Type B pancreatic cell (in vitro differentiated cells): ENCODE data around the gene SP1. TPM values are rescaled to one million over a fixed set of nuclear protein-coding genes. Genes with fewer than 3 reads are reported as not detected.
"Not testable (repeated sequence)": the region's sequence is repeated elsewhere in the genome, so short reads cannot be mapped to it uniquely, and the experiment has no call there.

ENCODE experiments used
- DNase-seq: peaks from one replicate; pipeline ENCODE4 v3.0.0; 2021; ENCODE audit warnings: mixed read lengths; ENCODE audit not compliant: unreplicated experiment; ENCODE audit errors: extremely low spot score
- H3K27ac Mint-ChIP-seq: 2 replicates; pipeline ENCODE4 v1.8.0; 2021; ENCODE audit warnings: mild to moderate bottlenecking, mixed read lengths
- H3K27me3 Mint-ChIP-seq: 2 replicates; pipeline ENCODE4 v1.8.0; 2021; ENCODE audit warnings: mixed read lengths
- H3K36me3 Mint-ChIP-seq: 2 replicates; pipeline ENCODE4 v1.8.0; 2021; ENCODE audit warnings: mixed read lengths
- H3K4me1 Mint-ChIP-seq: one replicate; pipeline ENCODE4 v1.8.0; 2021; ENCODE audit warnings: mixed read lengths; ENCODE audit not compliant: unreplicated experiment
- H3K4me3 Mint-ChIP-seq: 2 replicates; pipeline ENCODE4 v1.8.0; 2021; ENCODE audit warnings: mild to moderate bottlenecking, mixed read lengths
- H3K9me3 Mint-ChIP-seq: 2 replicates; pipeline ENCODE4 v1.8.0; 2021; ENCODE audit warnings: mixed read lengths
- total RNA-seq: library from RNA; stranded (reverse); gene quantifications from 2 replicates; pipeline ENCODE4 v1.2.1, GENCODE V29; 2021; ENCODE audit warnings: low replicate concordance
- TF ChIP-seq, protein P1 (sequence below): fragments of 200-600 bp; sonication (generic); conservative IDR thresholded peaks from 2 replicates; pipeline ENCODE4 v1.5.0; 2021; ENCODE audit warnings: antibody characterized with exemption, mild to moderate bottlenecking

Gene SP1
- total RNA-seq, 1 donor from 2014 or later = 82.9 TPM

DNA sequence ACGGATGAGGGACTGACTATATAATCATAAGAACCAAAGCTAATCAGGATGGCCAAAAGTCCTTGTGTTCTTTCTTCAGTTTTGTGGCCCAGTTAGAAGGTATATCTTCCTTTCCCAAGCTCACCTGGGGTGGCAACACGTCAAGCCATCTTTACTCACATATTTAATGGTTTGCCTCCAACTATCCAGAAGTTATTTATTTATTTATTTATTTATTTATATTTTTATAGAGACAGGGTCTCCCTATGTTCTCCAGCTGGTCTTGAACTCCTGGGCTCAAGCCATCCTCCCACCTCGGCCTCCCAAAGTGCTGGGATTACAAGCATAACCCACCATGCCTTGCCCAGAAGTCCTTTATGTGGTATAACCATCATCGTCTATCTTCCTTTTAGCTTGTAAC is 32.1 kb upstream of the SP1 start:
- no peak for DNase-seq
- TF ChIP-seq, protein P1, sequence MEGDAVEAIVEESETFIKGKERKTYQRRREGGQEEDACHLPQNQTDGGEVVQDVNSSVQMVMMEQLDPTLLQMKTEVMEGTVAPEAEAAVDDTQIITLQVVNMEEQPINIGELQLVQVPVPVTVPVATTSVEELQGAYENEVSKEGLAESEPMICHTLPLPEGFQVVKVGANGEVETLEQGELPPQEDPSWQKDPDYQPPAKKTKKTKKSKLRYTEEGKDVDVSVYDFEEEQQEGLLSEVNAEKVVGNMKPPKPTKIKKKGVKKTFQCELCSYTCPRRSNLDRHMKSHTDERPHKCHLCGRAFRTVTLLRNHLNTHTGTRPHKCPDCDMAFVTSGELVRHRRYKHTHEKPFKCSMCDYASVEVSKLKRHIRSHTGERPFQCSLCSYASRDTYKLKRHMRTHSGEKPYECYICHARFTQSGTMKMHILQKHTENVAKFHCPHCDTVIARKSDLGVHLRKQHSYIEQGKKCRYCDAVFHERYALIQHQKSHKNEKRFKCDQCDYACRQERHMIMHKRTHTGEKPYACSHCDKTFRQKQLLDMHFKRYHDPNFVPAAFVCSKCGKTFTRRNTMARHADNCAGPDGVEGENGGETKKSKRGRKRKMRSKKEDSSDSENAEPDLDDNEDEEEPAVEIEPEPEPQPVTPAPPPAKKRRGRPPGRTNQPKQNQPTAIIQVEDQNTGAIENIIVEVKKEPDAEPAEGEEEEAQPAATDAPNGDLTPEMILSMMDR = no peak
- no peak overlapping the region for H3K27ac Mint-ChIP-seq

DNA sequence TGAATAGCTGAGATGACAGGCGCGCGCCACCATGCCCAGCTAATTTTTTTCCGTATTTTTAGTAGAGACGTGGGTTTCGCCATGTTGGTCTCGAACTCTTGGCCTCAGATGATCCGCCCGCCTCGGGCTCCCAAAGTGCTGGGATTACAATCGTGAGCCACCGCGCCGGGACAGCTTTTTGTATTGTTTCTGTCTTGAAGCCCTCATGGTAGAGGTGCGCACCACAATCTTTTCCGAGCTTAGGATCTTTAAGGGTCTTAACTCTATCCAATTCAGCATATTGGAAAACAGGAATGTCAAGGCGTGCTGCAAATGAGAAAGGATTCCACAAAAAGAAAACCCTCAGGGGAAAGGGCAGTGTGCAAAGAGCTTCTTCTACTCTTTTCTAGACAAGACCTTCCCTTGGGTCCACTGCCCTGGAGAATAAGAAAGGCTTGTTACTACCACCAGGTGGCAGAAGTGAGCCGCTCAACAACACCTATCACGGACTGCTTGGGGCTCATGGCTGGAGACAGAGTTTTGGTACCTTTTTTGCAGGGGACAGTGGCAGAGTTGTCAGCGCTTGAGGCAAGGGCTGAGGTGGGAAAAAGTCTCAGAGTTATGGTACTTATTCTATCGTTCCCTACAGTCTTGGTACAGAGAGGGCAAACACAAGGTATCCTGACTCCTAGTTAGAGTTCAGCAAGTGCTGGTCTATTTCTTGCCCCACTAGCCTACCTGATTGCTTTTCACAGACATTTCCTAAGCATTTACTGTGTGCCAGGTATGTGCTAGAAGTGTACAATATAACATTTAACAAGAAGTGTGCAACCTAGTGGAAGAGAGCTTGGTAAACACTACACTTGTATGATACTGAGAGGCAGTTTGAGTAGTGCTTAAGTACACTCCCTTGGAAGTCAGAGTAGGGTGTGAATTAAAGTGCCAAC is 27.4 kb upstream of the SP1 start:
- Mint-ChIP-seq H3K9me3 (no peaks in the 10 kb centered on the region), H3K4me3 (no peak overlapping the region), H3K4me1 (peaks cover 12% of the 10 kb centered on the region), H3K27ac (peak overlapping the region; percentile 35), H3K27me3 (no peaks in the 10 kb centered on the region), H3K36me3 (no peaks in the 10 kb centered on the region)
- TF ChIP-seq, protein P1 = peak; percentile 96
- DNase-seq = peak; percentile 79

More for the DNA sequence above, 32.1 kb upstream of the SP1 start:
- no peaks in the 10 kb centered on the region for H3K9me3 Mint-ChIP-seq
- peaks cover 9% of the 10 kb centered on the region for H3K27me3 Mint-ChIP-seq
- H3K36me3 Mint-ChIP-seq = no peaks in the 10 kb centered on the region
- no peak overlapping the region for H3K4me3 Mint-ChIP-seq
- peaks cover 6% of the 10 kb centered on the region for H3K4me1 Mint-ChIP-seq

DNA sequence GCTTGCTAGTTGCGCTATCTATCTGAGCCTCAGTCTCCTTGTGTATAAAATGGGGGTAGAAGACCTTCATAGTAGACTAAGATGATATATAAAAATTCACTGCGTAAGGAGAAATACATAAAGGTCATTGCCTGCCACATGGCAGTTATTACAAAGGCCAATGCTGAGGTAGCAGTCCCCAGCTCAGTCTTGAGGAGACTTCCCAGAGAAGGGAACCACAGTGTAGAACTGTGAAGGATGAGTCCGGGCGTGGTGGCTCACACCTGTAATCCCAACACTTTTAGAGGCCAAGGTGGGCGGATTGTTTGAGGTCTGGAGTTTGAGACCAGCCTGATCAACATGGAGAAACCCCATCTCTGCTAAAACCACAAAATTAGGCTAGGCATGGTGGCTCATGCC is 26.7 kb upstream of the SP1 start:
- H3K4me3 Mint-ChIP-seq = no peak overlapping the region
- H3K36me3 Mint-ChIP-seq = no peaks in the 10 kb centered on the region
- no peak overlapping the region for H3K27ac Mint-ChIP-seq
- no peaks in the 10 kb centered on the region for H3K27me3 Mint-ChIP-seq
- TF ChIP-seq, protein P1 = no peak
- no peak for DNase-seq
- H3K9me3 Mint-ChIP-seq = no peaks in the 10 kb centered on the region
- H3K4me1 Mint-ChIP-seq = peaks cover 12% of the 10 kb centered on the region

DNA sequence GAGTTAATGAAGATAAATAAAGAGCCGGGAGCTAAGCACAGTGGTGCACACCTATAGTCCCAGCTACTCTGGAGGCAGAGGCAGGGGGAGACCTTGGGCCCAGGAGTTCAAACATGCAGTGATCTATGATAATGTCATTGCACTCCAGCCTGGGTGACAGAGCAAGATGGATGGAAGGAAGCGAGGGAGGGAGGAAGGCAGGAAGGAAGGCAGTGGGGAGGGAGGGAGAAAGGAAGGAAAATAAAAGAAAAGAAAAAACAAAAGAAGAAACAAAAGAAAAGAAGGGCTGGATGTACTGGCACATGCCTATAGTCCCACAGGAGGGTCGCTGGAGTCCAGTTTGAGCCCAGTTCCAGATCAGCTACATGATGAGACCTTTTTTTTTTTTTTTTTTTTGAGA is 24.9 kb upstream of the SP1 start:
- Mint-ChIP-seq H3K27ac (no peak overlapping the region), H3K27me3 (no peaks in the 10 kb centered on the region), H3K36me3 (no peaks in the 10 kb centered on the region), H3K9me3 (no peaks in the 10 kb centered on the region), H3K4me1 (peaks cover 12% of the 10 kb centered on the region), H3K4me3 (no peak overlapping the region)
- DNase-seq = no peak
- TF ChIP-seq, protein P1 = no peak

DNA sequence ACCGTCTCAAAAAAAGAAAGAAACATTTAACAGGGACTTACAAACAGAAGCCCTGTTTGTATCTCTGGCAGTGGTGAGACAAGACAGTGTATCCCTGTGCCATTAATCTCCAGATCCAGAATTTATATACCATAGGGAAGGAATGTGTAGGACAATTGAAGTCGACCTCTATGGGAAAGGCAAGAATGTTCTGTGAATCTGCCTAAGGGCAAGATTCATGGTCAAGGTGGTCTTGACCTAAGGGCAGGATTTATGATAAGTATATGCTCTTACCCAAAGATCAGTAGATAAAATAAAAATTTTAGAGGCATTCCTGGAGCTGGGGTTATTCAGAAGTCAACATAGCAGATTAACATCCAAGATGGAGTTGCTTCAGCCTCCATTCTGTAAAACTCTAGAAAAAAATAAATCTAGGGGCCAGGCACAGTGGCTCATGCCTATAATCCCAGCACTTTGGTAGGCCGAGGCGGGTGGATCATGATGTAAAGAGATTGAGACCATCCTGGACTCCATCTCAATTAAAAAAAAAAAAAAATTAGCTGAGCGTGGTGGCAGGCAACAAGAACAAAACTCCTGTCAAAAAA is 21.0 kb upstream of the SP1 start:
- no peaks in the 10 kb centered on the region for H3K36me3 Mint-ChIP-seq
- peaks cover 4% of the 10 kb centered on the region for H3K4me1 Mint-ChIP-seq
- TF ChIP-seq, protein P1 = no peak
- no peak overlapping the region for H3K4me3 Mint-ChIP-seq
- no peaks in the 10 kb centered on the region for H3K27me3 Mint-ChIP-seq
- no peak for DNase-seq
- H3K27ac Mint-ChIP-seq = no peak overlapping the region
- no peaks in the 10 kb centered on the region for H3K9me3 Mint-ChIP-seq

DNA sequence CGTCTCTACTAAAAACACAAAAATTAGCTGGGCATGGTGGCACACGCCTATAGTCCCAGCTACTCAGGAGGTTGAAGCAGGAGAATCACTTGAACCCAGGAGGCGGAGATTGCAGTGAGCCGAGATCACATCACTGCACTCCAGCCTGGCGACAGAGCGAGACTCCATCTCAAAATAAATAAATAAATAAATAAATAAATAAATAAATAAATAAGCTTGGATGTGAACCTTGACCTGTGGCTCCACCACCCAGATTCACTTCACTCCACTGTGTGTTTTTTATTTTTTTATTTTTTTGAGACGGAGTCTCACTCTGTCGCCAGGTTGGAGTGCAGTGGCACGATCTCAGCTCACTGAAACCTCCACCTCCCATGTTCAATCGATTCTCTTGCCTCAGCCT is 18.3 kb upstream of the SP1 start:
- H3K27ac Mint-ChIP-seq, H3K9me3 Mint-ChIP-seq, DNase-seq, H3K4me1 Mint-ChIP-seq, H3K36me3 Mint-ChIP-seq, H3K27me3 Mint-ChIP-seq, H3K4me3 Mint-ChIP-seq: not testable (repeated sequence)
